Adipose tissue (tissue), 3 donors: ENCODE measurements around the gene HOXC9. TPM values are rescaled to one million over a fixed set of nuclear protein-coding genes. Genes with fewer than 3 reads are reported as not detected.
"Not testable (repeated sequence)": the region's sequence is repeated elsewhere in the genome, so short reads cannot be mapped to it uniquely, and the experiment has no call there.

Experiments used
- H3K27ac ChIP-seq: one replicate; pipeline ENCODE4 v1.5.1; 2013; ENCODE audit warnings: low read depth, low read length
- WGBS, 3 donors: extraction: QIAGEN DNeasy Blood & Tissue Kit; methylation state at CpG; one replicate each; pipeline ENCODE4 v1.1.7; 2013; 5-methylcytosine and 5-hydroxymethylcytosine counted together
- polyA plus RNA-seq, 3 donors: library from polyadenylated mRNA; stranded (reverse); fragments of 200-250 nt; gene quantifications; one replicate each; pipeline ENCODE4 v1.2.3, GENCODE V29; 2013
- donor health status: healthy with polysubstance abuse.
- donor health status: Bipolar disorder and iron deficiency.
- donor health status: healthy.

The HOXC9 gene
- polyA plus RNA-seq, 3 donors, result 0.28 to 1.0 (median 0.45) TPM

DNA sequence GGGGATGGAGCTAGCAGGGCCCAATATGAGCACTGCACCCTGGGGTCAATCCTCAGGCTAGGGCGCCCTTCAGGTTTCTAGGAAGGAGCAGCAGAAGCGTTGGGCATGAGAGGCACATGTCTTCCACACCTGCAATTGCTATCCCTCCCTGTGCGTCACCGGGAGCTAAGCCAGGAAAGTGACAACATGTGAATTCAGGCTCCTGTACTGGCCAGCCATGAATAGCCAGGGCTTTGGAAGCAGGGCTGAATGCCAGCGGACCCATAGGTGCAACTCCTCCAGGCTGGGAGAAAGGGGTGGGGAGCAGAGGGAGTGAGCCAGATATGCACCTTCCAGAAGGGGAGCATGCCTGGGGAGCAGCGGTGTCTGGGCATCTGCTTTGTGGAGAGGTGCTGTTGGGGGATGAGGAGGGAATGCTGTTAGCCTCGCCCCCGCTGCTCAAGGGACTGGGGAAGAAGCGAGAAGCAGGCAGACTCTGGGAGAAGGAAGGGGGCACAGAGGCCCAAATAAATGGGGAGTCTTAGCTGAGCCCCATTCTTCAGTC lies 39.0 kb downstream of the HOXC9 start:
- WGBS, 3 donors, result 17 to 45% (median 44%) methylated on average over 9 of the region's 9 CpGs
- H3K27ac ChIP-seq, result no peak overlapping the region

- 8 to 21% (median 20%) methylated on average over 15 to 16 of the region's 16 CpGs for WGBS, 3 donors
- H3K27ac ChIP-seq, result no peak overlapping the region
Measured at GRCh38 chr12:54039417-54040147, 39.6 kb downstream of the HOXC9 start.

GRCh38 chr12:54040148-54040494 lies 40.2 kb downstream of the HOXC9 start:
- H3K27ac ChIP-seq, result no peak overlapping the region
- 29 to 44% (median 33%) methylated on average over 4 of the region's 4 CpGs for WGBS, 3 donors

DNA sequence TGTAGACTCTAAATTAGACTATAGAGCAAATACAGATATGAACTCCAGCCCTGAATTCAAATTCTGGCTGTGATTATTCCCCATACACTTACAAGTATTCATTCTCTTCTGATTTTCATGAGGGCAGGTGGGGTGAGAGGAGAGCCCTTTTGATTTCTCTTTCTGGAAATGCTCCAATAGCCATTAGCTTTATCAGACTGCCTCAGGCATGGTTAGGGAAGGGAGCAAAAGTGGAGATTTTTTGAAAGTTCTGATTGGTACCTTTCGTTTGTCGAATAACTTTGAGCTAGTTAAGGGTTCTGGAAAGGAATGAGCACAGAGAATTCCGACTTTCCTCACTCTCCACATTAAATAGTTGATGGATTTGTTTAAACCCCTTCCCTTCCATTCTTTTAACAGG lies 40.7 kb downstream of the HOXC9 start:
- no peak overlapping the region for H3K27ac ChIP-seq
- WGBS, 3 donors, result 56 to 75% (median 69%) methylated on average over 3 of the region's 3 CpGs

DNA sequence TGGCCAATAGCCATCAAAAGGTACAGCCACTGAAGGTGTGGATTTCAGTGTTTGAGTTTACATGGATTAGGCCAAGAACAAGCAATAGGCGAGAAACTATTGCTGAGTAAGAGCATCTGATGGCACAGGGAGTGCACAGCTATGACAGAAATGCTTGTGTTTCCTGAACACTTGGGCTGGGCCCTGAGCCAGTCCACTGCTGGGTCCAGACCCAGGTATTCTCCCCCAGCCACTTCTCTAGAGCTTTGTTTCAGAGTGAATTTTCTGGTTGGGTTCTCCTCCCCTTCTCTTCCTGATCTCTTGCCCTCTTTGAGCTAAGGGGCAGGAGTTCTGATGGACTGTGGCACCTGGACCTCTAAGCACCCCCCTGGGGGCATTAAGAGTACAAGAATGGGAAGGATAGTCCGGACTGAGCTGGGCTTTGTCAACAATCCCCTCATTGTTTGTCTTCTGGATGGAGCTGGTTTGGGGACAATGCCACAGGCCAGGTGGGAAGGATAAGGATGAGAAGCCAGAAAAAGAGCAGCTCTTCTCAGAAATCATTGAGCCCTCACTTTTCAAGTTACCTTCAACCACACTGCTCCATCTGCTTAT lies 41.2 kb downstream of the HOXC9 start:
- H3K27ac ChIP-seq, result no peak overlapping the region
- WGBS, 3 donors, result 40 to 68% (median 61%) methylated on average over 2 of the region's 2 CpGs

DNA sequence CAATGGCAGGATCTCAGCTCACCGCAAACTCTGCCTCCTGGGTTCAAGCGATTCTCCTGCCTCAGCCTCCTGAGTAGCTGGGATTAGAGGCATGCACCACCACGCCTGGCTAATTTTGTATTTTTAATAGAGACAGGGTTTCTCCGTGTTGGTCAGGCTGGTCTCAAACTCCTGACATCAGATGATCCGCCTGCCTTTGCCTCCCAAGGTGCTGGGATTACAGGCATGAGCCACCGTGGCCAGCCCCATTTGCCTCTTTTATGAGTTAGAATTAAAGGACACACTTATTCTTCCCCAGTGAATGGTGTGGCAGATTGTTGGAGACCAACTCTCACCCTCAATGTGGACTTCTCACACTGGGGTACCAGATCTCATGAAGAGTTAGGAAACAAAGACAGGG lies 42.1 kb downstream of the HOXC9 start:
- not testable (repeated sequence) for H3K27ac ChIP-seq
- WGBS, 3 donors, result 53 to 74% (median 74%) methylated on average over 6 of the region's 6 CpGs

- H3K27ac ChIP-seq, result no peak overlapping the region
- 37 to 40% (median 38%) methylated on average over 6 of the region's 6 CpGs for WGBS, 3 donors
Measured at GRCh38 chr12:54042970-54043853, 43.3 kb downstream of the HOXC9 start.

DNA sequence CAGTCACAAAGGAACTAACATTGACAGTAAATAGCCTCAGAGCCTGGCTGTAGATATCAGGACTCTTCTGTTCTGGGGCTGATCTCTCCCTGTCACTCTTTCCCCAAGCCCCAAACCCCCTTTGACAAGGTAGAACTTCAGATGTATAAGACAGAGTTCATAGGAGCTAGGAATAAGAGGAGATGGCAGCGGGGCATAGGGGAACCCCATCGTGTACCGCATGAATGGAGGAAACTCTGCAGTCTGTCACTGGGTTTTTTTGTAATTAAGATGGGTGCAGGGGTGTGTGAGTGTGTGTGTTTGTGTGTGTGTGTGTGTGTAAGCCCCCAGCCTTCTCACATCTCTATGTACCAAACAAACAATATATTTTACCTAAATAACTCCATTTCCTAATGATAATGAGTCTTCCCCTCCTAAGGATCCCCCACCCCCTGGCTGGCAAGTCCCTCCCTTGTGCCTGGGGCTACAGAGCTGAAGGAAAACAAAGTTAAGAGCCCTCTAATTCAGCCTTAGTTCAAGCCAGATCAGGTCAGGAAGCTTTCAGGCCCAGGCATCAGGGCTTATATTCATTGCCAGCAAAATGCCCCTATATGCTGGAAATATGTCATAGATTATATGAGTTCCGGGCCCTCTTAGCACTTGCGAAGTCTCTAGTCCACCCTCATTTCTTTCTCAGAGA lies 44.6 kb downstream of the HOXC9 start:
- H3K27ac ChIP-seq, result no peak overlapping the region
- WGBS, 3 donors, result 48 to 72% (median 61%) methylated on average over 5 of the region's 5 CpGs

- no peak overlapping the region for H3K27ac ChIP-seq
Measured at GRCh38 chr12:54045401-54045800, 45.4 kb downstream of the HOXC9 start.

DNA sequence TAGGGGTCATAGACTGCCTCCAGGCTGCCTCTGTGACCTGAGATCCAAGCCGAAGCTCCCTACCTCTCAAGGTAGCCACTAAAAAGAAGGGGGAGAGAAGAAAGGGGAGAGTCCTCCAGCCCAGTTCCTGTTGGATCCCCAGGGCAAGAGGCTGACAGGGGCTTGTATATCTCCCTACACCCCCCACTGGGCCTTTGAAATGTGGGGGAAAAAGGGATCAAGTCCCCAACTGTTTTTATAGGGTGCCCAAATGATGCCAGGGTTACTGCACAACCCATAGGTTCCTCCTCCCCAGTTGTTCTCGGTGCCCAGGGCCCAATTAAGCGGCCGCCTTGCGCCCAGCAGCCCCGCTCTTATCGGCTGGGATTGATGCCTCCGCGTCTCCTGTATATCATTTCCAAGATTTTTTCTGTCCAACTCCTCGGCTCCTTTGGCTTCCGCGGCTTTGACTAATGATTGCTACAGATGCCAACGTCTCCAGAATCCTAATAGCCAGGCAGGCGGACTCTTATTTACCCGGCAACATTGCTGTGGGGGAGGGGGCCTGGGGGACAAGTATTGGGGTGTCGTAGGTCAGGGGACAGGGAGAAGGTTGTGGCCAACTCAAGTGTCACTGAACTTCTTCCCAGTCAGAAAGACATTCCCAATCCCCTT lies 46.0 kb downstream of the HOXC9 start:
- WGBS, 3 donors, result 17 to 65% (median 53%) methylated on average over 16 of the region's 16 CpGs
- no peak overlapping the region for H3K27ac ChIP-seq

GRCh38 chr12:54046809-54047159 lies 46.8 kb downstream of the HOXC9 start:
- no peak overlapping the region for H3K27ac ChIP-seq
- WGBS, 3 donors, result 33 to 40% (median 39%) methylated on average over 27 of the region's 27 CpGs

DNA sequence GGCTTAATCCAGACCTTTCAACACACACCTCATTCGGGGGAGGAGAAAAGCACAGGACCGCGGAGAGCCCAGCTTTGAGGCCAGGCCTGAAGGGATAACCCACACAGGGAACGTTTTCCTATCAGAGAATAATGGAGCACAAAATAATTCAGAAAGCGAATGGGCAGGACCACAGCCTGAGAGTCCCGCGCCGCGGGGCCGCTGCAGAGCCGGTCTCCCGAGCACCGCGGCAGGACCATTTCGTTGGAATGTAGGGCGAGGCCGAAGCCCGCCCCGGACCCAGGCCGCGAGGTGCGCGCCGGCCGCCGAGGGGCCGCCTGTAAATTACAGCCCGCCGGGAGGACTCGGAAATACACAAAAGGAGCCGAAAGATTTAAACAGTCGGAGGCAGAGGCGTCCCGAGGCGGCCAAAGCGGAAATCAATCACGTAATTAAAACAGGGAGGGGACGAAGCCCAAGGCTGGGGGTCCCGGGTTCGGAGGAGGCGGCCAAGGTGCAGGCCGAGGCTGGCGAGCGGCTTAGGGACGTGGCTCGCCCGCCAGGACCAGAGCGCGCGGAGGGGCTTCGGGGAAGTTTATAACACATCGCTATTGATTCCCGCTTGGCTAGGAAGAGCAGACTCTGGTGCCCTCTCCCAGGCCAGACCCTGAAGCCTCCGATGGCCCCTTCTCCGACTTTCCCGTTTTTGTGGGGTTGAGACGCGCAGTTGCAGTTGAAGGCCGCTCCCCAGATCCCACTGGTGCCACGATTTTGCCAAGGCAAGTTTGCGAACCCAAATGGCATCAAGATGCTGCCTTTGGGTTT lies 47.4 kb downstream of the HOXC9 start:
- no peak overlapping the region for H3K27ac ChIP-seq
- WGBS, 3 donors, result 12 to 34% (median 32%) methylated on average over 61 of the region's 61 CpGs

GRCh38 chr12:54047964-54048303 lies 48.0 kb downstream of the HOXC9 start:
- 29 to 62% (median 57%) methylated on average over 8 of the region's 8 CpGs for WGBS, 3 donors
- no peak overlapping the region for H3K27ac ChIP-seq

DNA sequence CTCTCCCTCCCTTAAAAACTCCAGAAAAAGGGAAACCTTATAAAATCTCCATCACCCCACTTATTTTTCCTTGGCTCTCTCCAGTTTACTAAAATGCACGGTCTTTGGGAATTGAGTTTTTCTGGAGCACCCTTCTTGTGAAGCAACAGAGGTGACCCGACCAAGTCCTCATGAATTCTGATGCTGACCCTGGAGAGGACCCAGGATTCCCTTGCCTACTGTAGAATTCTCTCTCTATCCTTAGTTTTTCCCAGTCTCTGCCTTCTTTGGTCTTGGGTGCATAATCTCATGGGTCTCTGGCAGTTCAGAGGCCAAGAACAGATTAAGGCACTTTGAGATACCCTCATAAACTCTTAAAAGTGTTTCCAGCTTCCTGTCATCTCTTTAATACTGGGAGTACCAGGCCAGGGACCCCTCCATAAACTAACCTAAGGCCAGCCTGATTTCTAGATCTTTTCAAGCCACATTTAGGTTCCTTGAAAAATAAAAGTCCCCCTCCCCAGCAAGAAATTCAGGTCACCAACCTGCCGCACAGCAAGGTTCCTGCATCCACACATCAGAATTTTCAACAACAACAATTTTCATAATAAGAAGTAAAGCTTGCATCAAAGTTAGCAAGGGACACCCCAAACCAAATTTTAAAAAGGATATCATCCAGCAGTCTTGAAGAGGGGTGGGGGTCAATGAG lies 48.6 kb downstream of the HOXC9 start:
- WGBS, 3 donors, result 40 to 74% (median 62%) methylated on average over 3 of the region's 3 CpGs

GRCh38 chr12:54049108-54049507 lies 49.1 kb downstream of the HOXC9 start:
- no peak overlapping the region for H3K27ac ChIP-seq
- WGBS, 3 donors, result 39 to 76% (median 69%) methylated on average over 6 of the region's 6 CpGs

More for the DNA sequence above, 48.6 kb downstream of the HOXC9 start:
- no peak overlapping the region for H3K27ac ChIP-seq

GRCh38 chr12:54050482-54050810 lies 50.5 kb downstream of the HOXC9 start:
- 23 to 56% (median 52%) methylated on average over 2 of the region's 2 CpGs for WGBS, 3 donors
- H3K27ac ChIP-seq, result no peak overlapping the region
